Stimulated activated naive CD8-positive, alpha-beta T cell treated with anti-CD3 and anti-CD28 coated beads, Interleukin-15, amount 100 ng/mL, for 72 hours (primary cell): ENCODE data around the gene GATA5.
A peak's percentile ranks its signal among the peaks of the same experiment; 100 is the strongest.

ENCODE experiments used
- ATAC-seq: fragments of 150-1000 bp; cut with Tn5 transposase; 2 replicates; pipeline ENCODE4 v1.10.0; 2021; ENCODE audit warnings: mild to moderate bottlenecking, moderate library complexity
- DNase-seq, 2 donors: peaks; one replicate each; pipeline ENCODE4 v3.0.0; 2021 to 2022
- H3K27ac Mint-ChIP-seq, 2 donors: one replicate each; pipeline ENCODE4 v1.8.0; 2022; ENCODE audit warnings: mild to moderate bottlenecking in 2 of 2, mixed read lengths in 2 of 2, moderate library complexity in 2 of 2
- H3K27me3 Mint-ChIP-seq: one replicate; pipeline ENCODE4 v1.8.0; 2022; ENCODE audit warnings: mixed read lengths
- H3K4me1 Mint-ChIP-seq: one replicate; pipeline ENCODE4 v1.8.0; 2022; ENCODE audit warnings: mild to moderate bottlenecking, mixed read lengths
- H3K4me3 Mint-ChIP-seq, 2 donors: one replicate each; pipeline ENCODE4 v1.8.0; 2022; ENCODE audit warnings: mild to moderate bottlenecking in 2 of 2, mixed read lengths in 2 of 2, moderate library complexity in 1 of 2
- H3K9me3 Mint-ChIP-seq, 2 donors: one replicate each; pipeline ENCODE4 v1.8.0; 2022; ENCODE audit warnings: mixed read lengths in 2 of 2

The GATA5 gene

GRCh38 chr20:62508641-62509051 lies 32.9 kb upstream of the GATA5 start:
- H3K27ac Mint-ChIP-seq, result no peak overlapping the region
- ATAC-seq, result peak; percentile 42
- H3K4me3 Mint-ChIP-seq, result no peak overlapping the region
- H3K9me3 Mint-ChIP-seq, result peaks cover 6 to 8% of the 10 kb centered on the region in 2 donors
- no peaks in the 10 kb centered on the region for H3K27me3 Mint-ChIP-seq
- DNase-seq, result no peak
- peaks cover 15% of the 10 kb centered on the region for H3K4me1 Mint-ChIP-seq

GRCh38 chr20:62507991-62508640 lies 32.3 kb upstream of the GATA5 start:
- Mint-ChIP-seq H3K4me3 (no peak overlapping the region), H3K9me3 (peaks cover 6 to 8% of the 10 kb centered on the region in 2 donors), H3K27ac (no peak overlapping the region), H3K4me1 (peaks cover 13% of the 10 kb centered on the region), H3K27me3 (no peaks in the 10 kb centered on the region)
- DNase-seq, result no peak
- ATAC-seq, result no peak

- H3K4me1 Mint-ChIP-seq, result peaks cover 13% of the 10 kb centered on the region
- H3K27me3 Mint-ChIP-seq, result no peaks in the 10 kb centered on the region
- H3K9me3 Mint-ChIP-seq, result peaks cover 6 to 8% of the 10 kb centered on the region in 2 donors
- H3K4me3 Mint-ChIP-seq, result no peak overlapping the region
- ATAC-seq (no peak), DNase-seq (no peak)
- H3K27ac Mint-ChIP-seq, result peak overlapping the region in 1 of 2 donors; percentile 77
These were observed 31.5 kb upstream of the GATA5 start for GRCh38 chr20:62507323-62507722.

- peaks cover 16% of the 10 kb centered on the region for H3K4me1 Mint-ChIP-seq
- DNase-seq (no peak), ATAC-seq (no peak)
- H3K9me3 Mint-ChIP-seq, result peaks cover 6 to 8% of the 10 kb centered on the region in 2 donors
- no peaks in the 10 kb centered on the region for H3K27me3 Mint-ChIP-seq
- no peak overlapping the region for H3K4me3 Mint-ChIP-seq
- no peak overlapping the region for H3K27ac Mint-ChIP-seq
These were observed 31.0 kb upstream of the GATA5 start for GRCh38 chr20:62506791-62507190.

- H3K27ac Mint-ChIP-seq, result no peak overlapping the region
- H3K4me1 Mint-ChIP-seq, result peaks cover 23% of the 10 kb centered on the region
- H3K9me3 Mint-ChIP-seq, result peaks cover 6 to 8% of the 10 kb centered on the region in 2 donors
- no peak for DNase-seq
- no peak for ATAC-seq
- H3K27me3 Mint-ChIP-seq, result no peaks in the 10 kb centered on the region
- H3K4me3 Mint-ChIP-seq, result no peak overlapping the region
These were observed 30.3 kb upstream of the GATA5 start for GRCh38 chr20:62506087-62506486.

- Mint-ChIP-seq H3K9me3 (peaks cover 6 to 8% of the 10 kb centered on the region in 2 donors), H3K27ac (peak overlapping the region in 1 of 2 donors; percentile 5), H3K4me3 (no peak overlapping the region), H3K4me1 (peaks cover 29% of the 10 kb centered on the region), H3K27me3 (no peaks in the 10 kb centered on the region)
- no peak for ATAC-seq
- no peak for DNase-seq
These were observed 29.7 kb upstream of the GATA5 start for GRCh38 chr20:62505337-62506045.

- ATAC-seq (no peak), DNase-seq (no peak)
- Mint-ChIP-seq H3K27ac (no peak overlapping the region), H3K27me3 (no peaks in the 10 kb centered on the region), H3K4me1 (peaks cover 39% of the 10 kb centered on the region), H3K4me3 (no peak overlapping the region), H3K9me3 (peaks cover 6 to 8% of the 10 kb centered on the region in 2 donors)
These were observed 28.5 kb upstream of the GATA5 start for GRCh38 chr20:62504323-62504722.

GRCh38 chr20:62503401-62504178 lies 27.8 kb upstream of the GATA5 start:
- no peak for DNase-seq
- Mint-ChIP-seq H3K27ac (peak overlapping the region in 1 of 2 donors; percentile 29), H3K4me1 (peaks cover 39% of the 10 kb centered on the region), H3K4me3 (no peak overlapping the region), H3K27me3 (no peaks in the 10 kb centered on the region), H3K9me3 (peaks cover 6 to 8% of the 10 kb centered on the region in 2 donors)
- ATAC-seq, result no peak

GRCh38 chr20:62502496-62503095 lies 26.8 kb upstream of the GATA5 start:
- Mint-ChIP-seq H3K27ac (peak overlapping the region; percentile 98), H3K27me3 (no peaks in the 10 kb centered on the region), H3K4me3 (peak overlapping the region; percentile 76), H3K9me3 (peaks cover 6 to 8% of the 10 kb centered on the region in 2 donors), H3K4me1 (peaks cover 39% of the 10 kb centered on the region)
- DNase-seq (no peak), ATAC-seq (peak; percentile 1)

GRCh38 chr20:62501801-62502495 lies 26.2 kb upstream of the GATA5 start:
- Mint-ChIP-seq H3K4me1 (peaks cover 39% of the 10 kb centered on the region), H3K4me3 (peak overlapping the region; percentile 76), H3K9me3 (peaks cover 6 to 8% of the 10 kb centered on the region in 2 donors), H3K27ac (peak overlapping the region; percentile 98), H3K27me3 (no peaks in the 10 kb centered on the region)
- ATAC-seq (peak; percentile 97), DNase-seq (peak; percentile 82 to 93)

GRCh38 chr20:62500237-62500864 lies 24.6 kb upstream of the GATA5 start:
- Mint-ChIP-seq H3K27ac (peak overlapping the region; percentile 55 to 57), H3K4me1 (peaks cover 39% of the 10 kb centered on the region), H3K9me3 (peaks cover 6 to 8% of the 10 kb centered on the region in 2 donors), H3K4me3 (no peak overlapping the region), H3K27me3 (no peaks in the 10 kb centered on the region)
- DNase-seq (peak; percentile 74 to 79), ATAC-seq (no peak)

- Mint-ChIP-seq H3K9me3 (peaks cover 6 to 8% of the 10 kb centered on the region in 2 donors), H3K27me3 (no peaks in the 10 kb centered on the region), H3K4me3 (peak overlapping the region in 1 of 2 donors; percentile 29), H3K27ac (no peak overlapping the region), H3K4me1 (peaks cover 40% of the 10 kb centered on the region)
- DNase-seq, result no peak
- no peak for ATAC-seq
These were observed 24.0 kb upstream of the GATA5 start for GRCh38 chr20:62499758-62500236.

GRCh38 chr20:62498874-62499273 lies 23.1 kb upstream of the GATA5 start:
- ATAC-seq, result no peak
- no peak for DNase-seq

GRCh38 chr20:62496568-62497218 lies 20.9 kb upstream of the GATA5 start:
- peak; percentile 39 for ATAC-seq
- DNase-seq, result no peak
- Mint-ChIP-seq H3K27ac (no peak overlapping the region), H3K9me3 (no peaks in the 10 kb centered on the region), H3K4me3 (no peak overlapping the region), H3K4me1 (peaks cover 28% of the 10 kb centered on the region), H3K27me3 (peaks cover 16% of the 10 kb centered on the region)

More at GRCh38 chr20:62498874-62499273, 23.1 kb upstream of the GATA5 start:
- Mint-ChIP-seq H3K27me3 (no peaks in the 10 kb centered on the region), H3K4me1 (peaks cover 45% of the 10 kb centered on the region), H3K9me3 (no peaks in the 10 kb centered on the region), H3K27ac (no peak overlapping the region), H3K4me3 (no peak overlapping the region)
